HCT116 (cell line): Measurements from ENCODE around the gene TMEM117. TPM values are rescaled to one million over a fixed set of nuclear protein-coding genes. Genes with fewer than 3 reads are reported as not detected.

Experiments used
- ATAC-seq: fragments of 200-7000 bp; cut with Tn5 transposase; 2 replicates; pipeline ENCODE4 v1.9.1; 2020; ENCODE audit warnings: mild to moderate bottlenecking, moderate library complexity
- BruUV-seq: library from RNA; stranded (reverse); fragments of 400-500 nt; replicated peaks from 2 replicates; lab custom pipeline; 2021; lab: Mats Ljungman, UMichigan
- CTCF ChIA-PET: fragments of 300-600 bp; sonication (Branson Sonifier 250); formaldehyde crosslinking; loops from one replicate; lab custom pipeline; 2021; ENCODE audit warnings: antibody characterized with exemption; lab: Charles Lee
- POLR2A ChIA-PET: fragments of 300-600, 350-600 bp; sonication (Branson Sonifier 250); formaldehyde crosslinking; loops from one replicate; lab custom pipeline; 2021; ENCODE audit warnings: antibody characterized with exemption; lab: Charles Lee
- RAD21 ChIA-PET, 2 experiments: fragments of 300-600 bp; sonication (Branson Sonifier 250); formaldehyde crosslinking; loops; one replicate each; lab custom pipeline; 2023; ENCODE audit warnings: low total read pairs in 2 of 2; ENCODE audit not compliant: uncharacterized antibody in 2 of 2, unreplicated experiment in 2 of 2, low non-redundant PET in 1 of 2; lab: Charles Lee
- DNase-seq: peaks from one replicate; pipeline ENCODE4 v3.0.0-alpha.2; 2010; ENCODE audit warnings: low read depth, low spot score
- H2AFZ ChIP-seq: fragments of 200-600 bp; shearing (Covaris generic), sonication (generic); 2 replicates; pipeline ENCODE4 v1.6.1; 2017; ENCODE audit warnings: low read depth, mixed run types, mixed read lengths, antibody characterized with exemption, low read length; ENCODE audit not compliant: poor library complexity, severe bottlenecking
- H3K27ac ChIP-seq: 2 replicates; pipeline ENCODE4 v1.5.1; 2012; ENCODE audit warnings: low read depth, low read length
- H3K27me3 ChIP-seq: fragments of 200-600 bp; sonication (generic); 2 replicates; pipeline ENCODE4 v1.6.1; 2016; ENCODE audit warnings: mixed run types, low read length, mixed read lengths; ENCODE audit not compliant: insufficient read depth
- H3K36me3 ChIP-seq, 2 experiments: fragments of 200-500 bp in 1 of 2; fragments of 200-600 bp in 1 of 2; sonication (Bioruptor generic) in 1 of 2; sonication (generic) in 1 of 2; 2 replicates each; pipeline versions ENCODE4 v1.5.1 to v1.6.1; 2014 to 2016; ENCODE audit warnings: low read length in 2 of 2, inconsistent platforms in 1 of 2, mixed read lengths in 1 of 2, mixed run types in 1 of 2; ENCODE audit not compliant: insufficient read depth in 2 of 2, control insufficient read depth in 1 of 2
- H3K4me1 ChIP-seq, 2 experiments: fragments of 200-600 bp in 1 of 2; sonication (generic) in 1 of 2; 2 replicates each; pipeline versions ENCODE4 v1.5.1 to v1.6.1; 2012 to 2017; ENCODE audit warnings: low read length in 2 of 2, inconsistent platforms in 1 of 2, mild to moderate bottlenecking in 1 of 2, mixed read lengths in 1 of 2, mixed run types in 1 of 2, moderate library complexity in 1 of 2; ENCODE audit not compliant: insufficient read depth in 2 of 2, control insufficient read depth in 1 of 2
- H3K4me2 ChIP-seq: fragments of 200-600 bp; sonication (generic); 2 replicates; pipeline ENCODE4 v1.6.1; 2017; ENCODE audit warnings: mixed run types, low read length, mixed read lengths
- H3K4me3 ChIP-seq, 2 experiments: fragments of 200-600 bp in 1 of 2; sonication (generic) in 1 of 2; replicated peaks in 1 of 2; 2 replicates each; pipeline ENCODE4 v1.5.1; 2011 to 2016; ENCODE audit warnings: low read length in 2 of 2, control low read depth in 1 of 2, low read depth in 1 of 2, mild to moderate bottlenecking in 1 of 2, mixed read lengths in 1 of 2, mixed run types in 1 of 2
- H3K79me2 ChIP-seq: fragments of 200-600 bp; sonication (generic); 2 replicates; pipeline ENCODE4 v1.6.1; 2017; ENCODE audit warnings: mild to moderate bottlenecking, mixed run types, low read length, moderate library complexity, mixed read lengths; ENCODE audit not compliant: insufficient read depth
- H3K9ac ChIP-seq: fragments of 200-600 bp; sonication (generic); 2 replicates; pipeline ENCODE4 v1.6.1; 2016; ENCODE audit warnings: low read length, mixed read lengths
- H3K9me2 ChIP-seq: fragments of 200-600 bp; sonication (generic), shearing (Covaris generic); 2 replicates; pipeline ENCODE4 v1.6.1; 2017; ENCODE audit warnings: mixed run types, mild to moderate bottlenecking, moderate library complexity; ENCODE audit not compliant: insufficient read depth
- H3K9me3 ChIP-seq, 2 experiments: fragments of 200-500 bp in 1 of 2; fragments of 200-600 bp in 1 of 2; sonication (Bioruptor generic) in 1 of 2; sonication (generic) in 1 of 2; 2 replicates each; pipeline ENCODE4 v1.6.1; 2014 to 2017; ENCODE audit warnings: low read length in 2 of 2, mixed read lengths in 2 of 2, inconsistent platforms in 1 of 2, low read depth in 1 of 2, mild to moderate bottlenecking in 1 of 2, mixed run types in 1 of 2, moderate library complexity in 1 of 2; ENCODE audit not compliant: control insufficient read depth in 1 of 2, insufficient read depth in 1 of 2
- H4K20me1 ChIP-seq: fragments of 200-600 bp; sonication (generic), shearing (Covaris generic); 2 replicates; pipeline ENCODE4 v1.6.1; 2017; ENCODE audit warnings: mixed run types, mild to moderate bottlenecking, moderate library complexity; ENCODE audit not compliant: insufficient read depth
- ATF3 ChIP-seq: IDR thresholded peaks from 2 replicates; pipeline ENCODE4 v1.6.1; 2012
- CEBPB ChIP-seq: IDR thresholded peaks from 2 replicates; pipeline ENCODE4 v1.6.1; 2012; ENCODE audit warnings: low read depth
- ELF1 ChIP-seq: IDR thresholded peaks from 2 replicates; pipeline ENCODE4 v1.6.1; 2012; ENCODE audit warnings: low read depth, borderline replicate concordance
- EZH2 ChIP-seq: fragments of 200-600 bp; sonication (generic); IDR thresholded peaks from 2 replicates; pipeline ENCODE4 v1.6.1; 2017; ENCODE audit warnings: antibody characterized with exemption, mixed run types
- EZH2phosphoT487 ChIP-seq: fragments of 200-600 bp; IDR thresholded peaks from 2 replicates; pipeline ENCODE4 v1.6.1; 2018; ENCODE audit warnings: antibody characterized with exemption, borderline replicate concordance
- FOSL1 ChIP-seq: IDR thresholded peaks from 2 replicates; pipeline ENCODE4 v1.6.1; 2012; ENCODE audit warnings: low read depth
- JUND ChIP-seq: IDR thresholded peaks from 2 replicates; pipeline ENCODE4 v1.6.1; 2012
- POLR2A ChIP-seq: IDR thresholded peaks from 2 replicates; pipeline ENCODE4 v1.7.0; 2011; ENCODE audit warnings: borderline replicate concordance; ENCODE audit not compliant: insufficient read depth, insufficient read length; ENCODE audit errors: extremely low read depth
- SIN3A ChIP-seq: IDR thresholded peaks from 2 replicates; pipeline ENCODE4 v1.6.1; 2012; ENCODE audit warnings: low read depth
- ZBTB33 ChIP-seq: IDR thresholded peaks from 2 replicates; pipeline ENCODE4 v1.6.1; 2011; ENCODE audit warnings: mild to moderate bottlenecking, low read length, moderate library complexity; ENCODE audit not compliant: insufficient replicate concordance; ENCODE audit errors: extremely low read depth
- intact Hi-C: fragments of 100-400 bp; cut with micrococcal nuclease; formaldehyde crosslinking; loops from 2 replicates; pipeline ENCODE4 v1.10.0; 2022
- total RNA-seq: library from RNA; stranded (reverse); gene quantifications from one replicate; pipeline ENCODE4 v1.2.1, GENCODE V29; 2021; ENCODE audit not compliant: unreplicated experiment

Gene TMEM117
- total RNA-seq, 1 experiment from 2014 or later: 3.6 TPM

GRCh38 chr12:44118946-44119345, 283.1 kb downstream of the TMEM117 start:
- BruUV-seq: no TSS peak
- no peaks in the 10 kb centered on the region for H3K9me3 ChIP-seq
- ChIA-PET RAD21 (no interaction called here), CTCF (no interaction called here)
- TF ChIP-seq ZBTB33 (no peak), ATF3 (no peak), JUND (no peak), ELF1 (no peak), CEBPB (no peak), EZH2 (no peak)
- TF ChIP-seq, all 23 proteins: peak for 0
- ATAC-seq: no peak
- no peak for DNase-seq
- no peaks in the 10 kb centered on the region for H3K4me1 ChIP-seq
- H2AFZ ChIP-seq: no peak overlapping the region
- H3K9ac ChIP-seq: no peak overlapping the region
- H3K4me2 ChIP-seq: no peak overlapping the region
- no peaks in the 10 kb centered on the region for H3K36me3 ChIP-seq
- H4K20me1 ChIP-seq: no peaks in the 10 kb centered on the region
- no peaks in the 10 kb centered on the region for H3K27me3 ChIP-seq
- H3K4me3 ChIP-seq: no peak overlapping the region
- POLR2A ChIA-PET: no interaction called here
- H3K79me2 ChIP-seq: no peaks in the 10 kb centered on the region
- no peaks in the 10 kb centered on the region for H3K9me2 ChIP-seq
- intact Hi-C loops: no loop called here
- no peak overlapping the region for H3K27ac ChIP-seq

GRCh38 chr12:44126806-44127205, 290.9 kb downstream of the TMEM117 start:
- Histone ChIP-seq H4K20me1 (no peaks in the 10 kb centered on the region), H3K79me2 (no peaks in the 10 kb centered on the region), H3K4me3 (no peak overlapping the region), H3K4me2 (no peak overlapping the region)
- intact Hi-C loops: no loop called here
- DNase-seq: no peak
- TF ChIP-seq POLR2A (no peak), JUND (no peak), EZH2phosphoT487 (no peak), SIN3A (no peak), FOSL1 (no peak), CEBPB (no peak)
- TF ChIP-seq, all 23 proteins: peak for 0
- no peaks in the 10 kb centered on the region for H3K36me3 ChIP-seq
- RAD21 ChIA-PET: no interaction called here
- H3K9me2 ChIP-seq: no peaks in the 10 kb centered on the region
- H2AFZ ChIP-seq: no peak overlapping the region
- CTCF ChIA-PET: no interaction called here
- H3K27ac ChIP-seq: no peak overlapping the region
- BruUV-seq: no TSS peak
- no peaks in the 10 kb centered on the region for H3K9me3 ChIP-seq
- POLR2A ChIA-PET: no interaction called here
- no peak for ATAC-seq
- H3K4me1 ChIP-seq: no peaks in the 10 kb centered on the region
- no peak overlapping the region for H3K9ac ChIP-seq
- H3K27me3 ChIP-seq: no peaks in the 10 kb centered on the region
